Mammary epithelial cell (primary cell): Measurements from ENCODE around the gene CELA2B.

Experiments used
- EZH2 ChIP-seq: IDR thresholded peaks from 2 replicates; pipeline ENCODE4 v1.6.1; 2012; ENCODE audit warnings: low read length, inconsistent platforms, borderline replicate concordance
- TF ChIP-seq, protein P1 (sequence below), 2 donors: IDR thresholded peaks in 1 of 2; conservative IDR thresholded peaks in 1 of 2; 2 replicates each; pipeline ENCODE4 v1.5.1; 2011 to 2012; ENCODE audit warnings: inconsistent platforms in 2 of 2, low read length in 2 of 2, mild to moderate bottlenecking in 2 of 2, control low read depth in 1 of 2, low read depth in 1 of 2; ENCODE audit not compliant: insufficient read depth in 1 of 2; ENCODE audit errors: extremely low read depth in 1 of 2

DNA sequence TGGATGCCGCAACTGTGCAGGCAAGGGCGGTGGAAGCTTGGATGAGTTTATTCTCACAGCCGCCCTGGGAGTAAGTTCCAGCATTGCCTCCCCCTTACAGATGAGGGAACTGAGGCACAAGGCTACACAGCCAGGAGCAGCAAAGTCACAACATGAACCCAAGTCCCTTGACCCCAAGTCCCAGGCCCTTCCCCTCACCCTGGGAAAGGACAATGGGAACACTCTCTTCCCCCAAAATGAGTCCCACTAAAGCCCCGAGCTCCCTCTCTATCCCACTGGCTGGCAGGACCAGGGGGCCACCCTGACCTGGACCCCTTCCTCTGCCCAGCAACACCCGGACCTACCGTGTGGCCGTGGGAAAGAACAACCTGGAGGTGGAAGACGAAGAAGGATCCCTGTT lies 33.8 kb upstream of the CELA2B start:
- TF ChIP-seq, protein P1, sequence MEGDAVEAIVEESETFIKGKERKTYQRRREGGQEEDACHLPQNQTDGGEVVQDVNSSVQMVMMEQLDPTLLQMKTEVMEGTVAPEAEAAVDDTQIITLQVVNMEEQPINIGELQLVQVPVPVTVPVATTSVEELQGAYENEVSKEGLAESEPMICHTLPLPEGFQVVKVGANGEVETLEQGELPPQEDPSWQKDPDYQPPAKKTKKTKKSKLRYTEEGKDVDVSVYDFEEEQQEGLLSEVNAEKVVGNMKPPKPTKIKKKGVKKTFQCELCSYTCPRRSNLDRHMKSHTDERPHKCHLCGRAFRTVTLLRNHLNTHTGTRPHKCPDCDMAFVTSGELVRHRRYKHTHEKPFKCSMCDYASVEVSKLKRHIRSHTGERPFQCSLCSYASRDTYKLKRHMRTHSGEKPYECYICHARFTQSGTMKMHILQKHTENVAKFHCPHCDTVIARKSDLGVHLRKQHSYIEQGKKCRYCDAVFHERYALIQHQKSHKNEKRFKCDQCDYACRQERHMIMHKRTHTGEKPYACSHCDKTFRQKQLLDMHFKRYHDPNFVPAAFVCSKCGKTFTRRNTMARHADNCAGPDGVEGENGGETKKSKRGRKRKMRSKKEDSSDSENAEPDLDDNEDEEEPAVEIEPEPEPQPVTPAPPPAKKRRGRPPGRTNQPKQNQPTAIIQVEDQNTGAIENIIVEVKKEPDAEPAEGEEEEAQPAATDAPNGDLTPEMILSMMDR (conservative IDR thresholded peaks at IDR 0.05 in 1 of 2, IDR thresholded peaks at IDR 0.05 in 1 of 2; ENCODE audit: extremely low read depth in 1 of 2, insufficient read depth in 1 of 2, low read depth in 1 of 2, low read length in 2 of 2): no peak
- no peak for TF ChIP-seq EZH2
